GM12892 (cell line): ENCODE data around the gene KLHL34.

Source experiments
- POLR2A ChIP-seq: IDR thresholded peaks from 2 replicates; pipeline ENCODE4 v1.6.1; 2011; ENCODE audit warnings: low read depth, low read length, control low read depth
- POLR2AphosphoS5 ChIP-seq: IDR thresholded peaks from 2 replicates; pipeline ENCODE4 v1.6.1; 2011; ENCODE audit warnings: low read depth, low read length, control low read depth
- TAF1 ChIP-seq: IDR thresholded peaks from 2 replicates; pipeline ENCODE4 v1.6.1; 2011; ENCODE audit warnings: low read depth, mild to moderate bottlenecking, control low read depth, low read length, borderline replicate concordance

- TF ChIP-seq POLR2A: no peak
- TF ChIP-seq POLR2AphosphoS5: no peak
- no peak for TF ChIP-seq TAF1
Observed at GRCh38 chrX:21699136-21699535, 41.0 kb upstream of the KLHL34 start.
